ENCODE results near the gene MAN1A1.

Gene MAN1A1

DNA sequence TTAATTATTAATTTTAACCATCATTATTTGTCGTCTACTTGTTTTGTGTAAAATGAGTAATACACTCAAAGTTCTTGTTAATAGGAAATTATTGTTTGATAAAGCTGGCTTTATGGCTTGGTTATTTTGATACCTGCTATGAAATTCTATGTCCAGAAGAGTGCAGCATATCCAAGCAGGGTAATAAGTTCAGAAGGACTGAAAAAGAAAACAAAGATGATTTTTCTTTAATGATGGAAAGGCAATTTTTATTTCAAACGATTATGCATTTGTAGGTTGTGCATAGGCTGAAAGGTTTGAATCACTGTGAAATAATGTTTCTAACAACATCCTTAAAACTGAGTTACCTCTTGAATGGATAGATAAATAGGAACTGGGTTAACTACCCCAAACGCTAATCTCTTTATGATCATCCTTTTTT is 1.4 kb upstream of the MAN1A1 start:
- FAIRE-seq = no peak
- DNase-seq (ENCODE audit: insufficient read length, low spot score) = no peak
- no peak for TF ChIP-seq POLR2A (IDR thresholded peaks at IDR 0.05; ENCODE audit: low read depth, low read length)

DNA sequence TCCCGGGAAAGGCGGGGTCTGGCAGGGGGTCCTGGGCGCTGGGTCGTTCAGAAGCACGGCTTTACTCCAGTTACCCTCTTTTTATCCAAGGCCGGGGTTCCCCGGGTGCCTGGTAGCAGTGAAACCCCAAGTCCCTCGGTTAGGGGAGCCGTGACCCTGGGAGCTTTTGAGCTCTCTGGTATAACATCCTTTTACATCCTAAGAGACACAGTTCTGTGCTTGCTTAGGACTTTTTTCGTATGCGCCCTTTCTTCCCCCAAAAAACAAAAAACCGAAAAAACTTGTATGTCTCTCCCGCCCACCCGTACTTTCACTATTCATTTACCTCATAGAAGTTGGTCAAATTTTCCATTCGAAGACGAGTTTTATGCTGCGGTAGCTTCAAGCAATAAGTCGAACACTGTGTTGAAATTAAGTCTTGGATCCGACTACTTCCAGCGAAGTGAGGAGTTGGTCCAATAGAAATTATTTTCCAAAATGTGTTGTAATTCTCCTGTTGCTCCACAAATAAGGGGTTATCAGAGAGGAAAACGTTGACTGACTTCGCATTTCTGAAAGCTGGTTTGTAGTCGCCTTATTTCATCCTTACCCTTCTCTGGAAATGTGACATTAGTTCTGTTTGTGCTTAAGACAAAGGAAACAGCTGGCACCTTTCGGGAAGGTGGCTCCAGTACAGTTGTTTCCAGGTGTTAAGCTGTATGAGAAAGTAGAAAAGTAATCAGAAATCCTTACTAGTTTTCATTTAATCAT is 816 bp upstream of the MAN1A1 start:
- FAIRE-seq (peak; percentile 23), DNase-seq (ENCODE audit: insufficient read length, low spot score) (peak; percentile 20)
- TF ChIP-seq POLR2A (IDR thresholded peaks at IDR 0.05; ENCODE audit: low read depth, low read length) = no peak

DNA sequence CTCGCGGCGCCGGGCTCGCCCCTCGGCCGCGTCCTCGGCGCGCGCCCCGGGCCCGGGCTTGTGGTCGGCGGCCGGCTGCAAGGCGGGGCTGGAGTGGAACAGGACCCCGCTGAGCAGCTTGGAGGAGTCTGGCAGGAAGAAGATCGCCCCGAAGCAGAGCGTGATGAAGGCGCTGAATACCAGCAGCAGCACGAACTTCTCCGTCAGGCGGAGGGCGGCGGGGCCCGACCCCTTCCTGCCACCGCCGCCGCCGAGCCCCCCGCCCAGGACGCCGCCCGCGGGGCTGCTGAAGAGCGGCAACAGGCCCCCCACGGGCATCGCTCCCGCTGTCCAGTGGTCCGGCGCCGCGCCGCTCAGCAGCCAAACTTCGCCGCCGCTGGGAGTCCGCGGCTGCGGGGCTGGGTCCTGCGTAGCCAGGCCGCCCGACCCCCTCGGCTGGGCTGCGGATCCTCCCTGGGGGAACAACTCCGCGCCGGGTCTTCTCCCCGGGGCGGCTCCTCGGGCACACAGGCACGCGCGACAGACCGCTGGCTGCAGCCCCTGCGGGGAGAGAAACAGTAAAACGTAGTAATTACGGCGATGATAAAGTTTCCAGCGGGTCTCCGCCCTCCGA is 707 bp downstream of the MAN1A1 start:
- no peak for DNase-seq (ENCODE audit: insufficient read length, low spot score)
- no peak for FAIRE-seq
- no peak for TF ChIP-seq POLR2A (IDR thresholded peaks at IDR 0.05; ENCODE audit: low read depth, low read length)

DNA sequence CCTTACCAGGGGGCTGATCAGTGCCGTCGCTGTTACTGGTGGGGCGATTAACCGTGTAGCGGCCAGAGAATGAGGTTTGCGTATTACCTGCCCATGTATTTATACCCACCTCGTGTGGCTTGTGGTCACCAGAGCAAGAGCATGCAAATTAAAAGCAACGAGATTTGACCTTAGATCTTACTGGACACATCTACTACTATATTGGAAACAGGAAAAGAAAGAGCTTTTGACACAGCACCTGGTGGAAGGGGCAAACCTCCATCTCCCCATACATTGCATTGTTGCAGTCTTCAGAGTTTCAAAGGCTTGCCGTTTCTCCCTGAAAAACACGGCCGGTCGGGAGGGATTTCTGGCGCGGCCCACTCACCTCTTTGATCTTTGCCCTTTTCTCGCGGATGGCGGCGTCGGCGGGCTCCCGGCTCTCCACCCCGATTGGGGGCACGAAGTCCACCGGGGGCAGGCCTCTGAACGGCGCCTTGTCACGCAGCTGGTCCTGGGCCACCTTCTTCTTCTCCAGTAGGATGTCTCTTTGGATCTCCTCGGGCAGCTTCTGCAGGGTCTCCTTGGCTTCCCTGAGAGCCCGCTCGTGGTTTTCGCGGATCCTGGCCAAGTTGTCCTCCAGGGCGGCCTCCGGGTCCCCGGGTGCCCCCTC is 1.3 kb downstream of the MAN1A1 start:
- DNase-seq (ENCODE audit: insufficient read length, low spot score) (no peak), FAIRE-seq (no peak)
- no peak for TF ChIP-seq POLR2A (IDR thresholded peaks at IDR 0.05; ENCODE audit: low read depth, low read length)

DNA sequence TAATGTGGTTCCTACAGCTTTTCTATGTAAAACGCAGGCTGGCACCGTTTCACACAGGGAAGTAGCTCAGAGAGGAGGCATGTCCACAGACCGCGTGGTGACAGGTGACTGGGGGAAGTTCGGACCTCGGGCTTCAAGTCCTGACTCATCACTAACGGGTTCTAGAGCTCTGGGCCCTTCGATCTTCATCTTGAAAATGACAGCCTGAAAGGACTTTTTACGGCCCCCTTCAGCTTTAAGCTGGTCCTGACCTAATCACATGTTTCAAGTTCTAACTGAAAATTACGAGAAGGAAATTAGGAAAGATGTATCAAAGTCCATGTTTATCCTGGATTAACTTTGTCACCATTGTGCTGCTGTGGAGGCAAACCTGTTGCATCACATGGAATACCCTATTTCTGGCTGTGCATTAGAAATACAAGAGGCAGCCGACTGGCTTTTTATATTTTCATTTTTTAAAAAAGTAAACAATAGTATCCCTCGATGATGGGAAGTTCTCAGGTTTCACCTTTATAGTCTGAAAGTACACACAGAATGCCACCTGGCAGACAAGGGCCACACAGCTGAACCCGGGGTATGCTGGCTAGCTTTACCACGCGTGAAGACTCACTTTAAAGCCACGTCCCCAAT is 2.0 kb downstream of the MAN1A1 start:
- no peak for TF ChIP-seq POLR2A (IDR thresholded peaks at IDR 0.05; ENCODE audit: low read depth, low read length)
- DNase-seq (ENCODE audit: insufficient read length, low spot score) = no peak
- no peak for FAIRE-seq

DNA sequence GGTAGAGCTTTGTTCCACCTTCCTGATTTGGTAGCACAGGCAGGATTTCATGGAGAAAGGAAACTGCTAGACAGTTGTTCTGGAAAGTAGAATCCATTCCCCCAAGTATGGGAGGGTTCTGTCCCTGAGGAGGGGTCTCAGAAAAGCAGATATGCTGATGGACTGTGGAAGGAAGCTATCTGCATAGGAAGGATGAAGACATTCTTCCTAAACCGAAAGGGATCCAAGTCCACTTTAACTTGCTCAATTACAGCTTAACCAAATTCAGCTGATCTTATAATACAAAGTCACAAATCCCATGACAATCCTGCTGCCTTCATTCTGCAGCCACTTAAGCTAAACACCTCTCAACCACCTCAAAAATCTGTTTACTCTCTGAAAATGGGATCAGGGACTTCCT is 2.6 kb downstream of the MAN1A1 start:
- FAIRE-seq (no peak), DNase-seq (ENCODE audit: insufficient read length, low spot score) (no peak)
- TF ChIP-seq POLR2A (IDR thresholded peaks at IDR 0.05; ENCODE audit: low read depth, low read length) = no peak

DNA sequence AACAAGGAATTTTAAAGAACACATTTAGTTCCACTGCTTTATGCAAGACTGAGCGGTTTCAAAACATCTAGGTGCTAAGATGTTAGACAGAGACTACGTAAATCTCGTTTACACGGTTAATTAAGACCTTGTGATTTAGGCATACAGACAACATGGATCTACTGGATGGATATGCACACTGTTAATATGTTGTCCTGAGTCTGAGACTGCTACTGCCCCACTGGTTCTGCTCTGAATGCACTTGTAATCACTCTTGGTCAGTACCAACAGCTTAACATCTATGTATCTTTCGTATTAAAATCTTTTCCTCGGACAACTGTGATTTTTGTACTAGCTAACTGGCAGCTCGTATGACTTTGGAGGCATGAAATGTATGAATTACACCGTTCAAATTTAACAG is 3.1 kb downstream of the MAN1A1 start:
- TF ChIP-seq POLR2A (IDR thresholded peaks at IDR 0.05; ENCODE audit: low read depth, low read length) = no peak
- no peak for FAIRE-seq
- DNase-seq (ENCODE audit: insufficient read length, low spot score) = no peak

DNA sequence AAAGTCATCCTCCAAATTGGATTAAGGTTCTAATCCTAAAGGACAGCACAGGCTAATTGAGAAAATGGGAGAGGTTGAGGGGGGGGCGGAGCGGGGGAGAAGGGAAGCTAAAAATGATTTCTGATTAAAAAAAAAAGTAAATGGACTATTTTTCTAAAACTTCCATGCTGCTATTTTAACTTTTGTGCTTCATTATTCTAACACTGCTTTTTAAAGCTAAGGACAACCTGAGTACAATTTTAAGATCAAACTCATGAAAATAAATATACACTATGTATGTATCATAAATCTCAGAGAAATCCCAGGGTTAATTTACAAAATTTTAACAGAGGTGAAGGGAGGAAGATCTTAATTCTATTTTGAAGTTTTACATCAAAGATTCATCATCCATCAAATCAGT is 4.4 kb downstream of the MAN1A1 start:
- TF ChIP-seq POLR2A (IDR thresholded peaks at IDR 0.05; ENCODE audit: low read depth, low read length) = no peak
- FAIRE-seq = no peak
- no peak for DNase-seq (ENCODE audit: insufficient read length, low spot score)

DNA sequence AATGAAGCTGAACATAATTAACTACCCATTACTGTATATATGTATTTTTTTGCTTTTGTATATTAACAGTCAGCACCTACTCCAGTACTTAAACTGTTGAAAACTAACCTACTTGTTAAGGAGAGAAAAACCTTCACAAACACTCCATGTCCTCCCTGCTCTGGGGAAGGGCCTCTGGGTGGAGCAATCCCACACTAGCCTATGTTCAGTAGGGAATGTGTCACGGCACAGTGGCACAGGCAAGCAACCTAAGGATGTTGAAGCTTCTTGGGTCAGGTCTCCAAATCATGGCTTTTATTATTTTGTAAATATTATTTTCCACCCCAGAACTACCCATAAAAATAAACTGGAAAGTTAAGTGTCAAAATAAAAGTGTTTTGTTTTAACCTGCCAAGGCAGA is 5.3 kb downstream of the MAN1A1 start:
- FAIRE-seq = no peak
- no peak for TF ChIP-seq POLR2A (IDR thresholded peaks at IDR 0.05; ENCODE audit: low read depth, low read length)

DNA sequence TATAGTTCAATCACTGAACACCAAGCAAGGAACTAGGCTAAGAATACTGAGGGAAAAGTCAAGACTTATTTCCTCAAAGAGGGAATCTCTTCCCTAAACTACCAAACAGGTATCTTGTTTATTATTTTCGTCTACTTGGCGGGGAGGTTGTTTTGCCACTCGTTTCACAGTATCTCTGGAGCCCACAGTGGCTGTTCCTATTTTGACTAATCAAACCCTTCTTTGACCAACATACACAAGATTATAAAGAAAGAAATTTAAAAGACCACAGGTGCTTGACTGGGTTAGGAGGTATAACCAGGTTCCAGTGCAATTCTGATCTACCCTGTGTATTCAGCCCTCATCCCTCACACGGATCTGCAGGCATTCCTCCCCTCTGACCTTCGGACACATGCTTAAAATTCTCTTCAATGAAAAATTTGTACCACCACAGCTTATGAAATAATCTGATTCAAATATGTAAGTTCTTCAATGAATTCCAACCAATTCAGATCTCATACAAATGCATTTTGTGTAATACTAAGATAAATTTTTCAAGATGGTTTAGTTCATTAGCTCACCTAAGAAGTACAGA is 5.9 kb downstream of the MAN1A1 start:
- DNase-seq (ENCODE audit: insufficient read length, low spot score) (no peak), FAIRE-seq (no peak)
- TF ChIP-seq POLR2A (IDR thresholded peaks at IDR 0.05; ENCODE audit: low read depth, low read length) = no peak

More for the DNA sequence above, 5.3 kb downstream of the MAN1A1 start:
- DNase-seq (ENCODE audit: insufficient read length, low spot score) = no peak

DNA sequence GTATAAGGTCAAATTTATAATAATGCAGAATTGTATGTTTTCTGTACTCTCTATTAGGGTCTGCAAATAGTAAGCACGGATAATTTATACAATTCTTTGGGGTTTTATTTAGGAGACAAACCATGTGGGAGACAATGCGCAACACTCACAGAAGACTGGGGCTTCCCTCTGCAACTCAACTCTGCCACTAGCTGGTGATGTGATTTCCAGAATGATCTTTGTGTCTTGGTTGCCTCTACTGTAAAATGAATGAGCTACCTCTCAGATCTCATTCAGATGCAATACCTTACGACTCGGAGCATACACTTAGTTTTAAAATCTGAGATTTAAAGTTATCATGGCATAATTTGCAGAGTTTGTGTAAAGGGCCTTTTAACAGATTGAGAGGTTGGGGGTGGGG is 6.4 kb downstream of the MAN1A1 start:
- no peak for TF ChIP-seq POLR2A (IDR thresholded peaks at IDR 0.05; ENCODE audit: low read depth, low read length)
- FAIRE-seq (no peak), DNase-seq (ENCODE audit: insufficient read length, low spot score) (no peak)

DNA sequence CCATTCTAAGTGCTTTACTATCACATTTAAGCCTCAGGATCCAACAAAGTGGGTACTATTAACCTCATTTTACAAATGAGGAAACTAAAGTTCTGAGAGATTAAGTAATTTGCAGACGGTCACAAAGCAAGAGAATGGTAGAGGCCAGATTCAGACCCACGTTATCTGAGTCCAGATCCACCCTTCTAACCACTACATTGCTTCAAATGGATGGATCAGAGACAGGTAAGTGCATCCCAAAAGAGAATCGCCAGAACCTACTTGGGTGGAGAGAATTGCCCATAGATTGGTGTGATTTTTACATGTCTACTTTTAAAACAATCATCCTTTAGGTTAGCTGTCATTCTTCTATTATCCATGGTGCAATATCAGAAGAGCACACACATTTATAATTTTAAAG is 7.1 kb downstream of the MAN1A1 start:
- FAIRE-seq = no peak
- TF ChIP-seq POLR2A (IDR thresholded peaks at IDR 0.05; ENCODE audit: low read depth, low read length) = no peak

DNA sequence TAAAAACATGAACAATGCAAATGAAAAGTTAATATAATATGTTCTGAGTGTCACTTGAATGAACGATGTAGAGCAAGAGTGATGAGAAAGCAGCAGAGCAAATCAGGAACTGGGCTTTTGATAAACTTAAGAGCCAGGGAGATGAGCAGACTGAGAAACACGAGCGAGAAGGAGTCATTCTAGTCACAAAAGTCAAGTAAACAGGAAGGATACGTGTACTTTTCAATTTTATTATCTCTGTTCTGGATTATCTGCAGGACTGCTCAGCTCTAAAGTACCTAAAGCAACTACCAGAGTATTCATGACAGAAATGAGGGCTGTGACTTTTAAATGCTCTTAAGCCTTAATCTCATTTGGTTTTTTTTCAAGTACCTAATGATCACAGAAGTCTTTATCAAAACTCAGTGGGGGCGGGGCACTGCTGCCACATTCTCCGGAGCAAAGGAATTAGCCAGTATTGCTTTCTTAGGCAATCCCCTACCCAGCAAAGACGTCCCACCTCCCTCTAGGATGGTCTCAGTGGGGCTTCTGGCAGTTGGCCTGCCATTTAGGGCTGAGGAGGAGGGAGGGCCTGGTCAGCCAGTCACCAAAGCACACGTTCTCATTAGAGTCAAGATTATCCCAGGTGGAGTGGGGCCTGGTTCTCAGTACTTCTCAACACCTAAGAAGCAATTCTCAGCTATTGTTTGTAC is 8.6 kb downstream of the MAN1A1 start:
- DNase-seq (ENCODE audit: insufficient read length, low spot score) (no peak), FAIRE-seq (no peak)
- TF ChIP-seq POLR2A (IDR thresholded peaks at IDR 0.05; ENCODE audit: low read depth, low read length) = no peak

More for the DNA sequence above, 7.1 kb downstream of the MAN1A1 start:
- DNase-seq (ENCODE audit: insufficient read length, low spot score) = no peak

Measured in H54 (cell line).